NCI-H510A treated with DMSO at 0.1 percent for 48 hours (cell line): ENCODE results near the gene CYB561D1.
A peak's percentile ranks its signal among the peaks of the same experiment; 100 is the strongest.

ENCODE experiments used
- DNase-seq: peaks from one replicate; lab custom pipeline; 2025; lab: John Stamatoyannopoulos, UW

Gene CYB561D1

DNA sequence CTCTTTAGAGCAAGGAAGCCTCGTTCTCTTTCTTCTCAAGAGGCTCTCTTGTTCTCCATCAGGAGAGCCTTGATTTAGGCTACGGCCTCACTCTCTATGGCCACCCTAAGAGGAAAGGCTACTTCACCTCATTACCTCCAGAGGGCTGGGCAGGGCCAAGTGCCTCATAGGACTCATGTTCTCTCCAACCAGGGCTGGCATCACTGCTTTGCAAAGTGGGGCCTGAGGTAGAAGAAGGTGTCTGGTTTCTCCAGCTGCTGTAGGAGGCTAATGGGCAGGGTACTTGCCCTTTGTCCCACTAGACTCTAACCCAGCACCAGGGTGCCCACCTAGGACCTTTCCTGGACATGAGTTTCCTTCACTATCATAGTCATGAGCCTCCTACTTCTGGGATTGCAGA lies 12.2 kb upstream of the CYB561D1 start:
- no peak for DNase-seq

DNA sequence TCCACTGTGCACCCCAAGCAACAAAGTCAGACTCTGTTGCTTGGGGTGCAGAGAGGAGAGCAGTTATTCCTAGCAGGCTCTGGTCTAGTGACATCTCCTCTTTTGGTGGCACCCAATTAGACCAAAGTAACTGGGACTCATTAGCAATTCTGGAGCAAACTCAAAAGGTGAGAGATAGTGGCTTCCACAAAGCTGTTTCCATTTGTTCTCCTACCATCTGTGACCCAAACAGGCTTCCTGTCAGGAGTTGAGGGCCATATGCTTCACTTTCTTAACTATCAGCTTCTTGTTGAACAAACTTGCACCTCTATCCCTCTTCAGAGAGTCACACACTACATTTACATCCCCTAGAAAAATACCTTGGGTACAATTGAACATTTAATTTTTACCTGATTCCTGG lies 11.7 kb upstream of the CYB561D1 start:
- no peak for DNase-seq

DNA sequence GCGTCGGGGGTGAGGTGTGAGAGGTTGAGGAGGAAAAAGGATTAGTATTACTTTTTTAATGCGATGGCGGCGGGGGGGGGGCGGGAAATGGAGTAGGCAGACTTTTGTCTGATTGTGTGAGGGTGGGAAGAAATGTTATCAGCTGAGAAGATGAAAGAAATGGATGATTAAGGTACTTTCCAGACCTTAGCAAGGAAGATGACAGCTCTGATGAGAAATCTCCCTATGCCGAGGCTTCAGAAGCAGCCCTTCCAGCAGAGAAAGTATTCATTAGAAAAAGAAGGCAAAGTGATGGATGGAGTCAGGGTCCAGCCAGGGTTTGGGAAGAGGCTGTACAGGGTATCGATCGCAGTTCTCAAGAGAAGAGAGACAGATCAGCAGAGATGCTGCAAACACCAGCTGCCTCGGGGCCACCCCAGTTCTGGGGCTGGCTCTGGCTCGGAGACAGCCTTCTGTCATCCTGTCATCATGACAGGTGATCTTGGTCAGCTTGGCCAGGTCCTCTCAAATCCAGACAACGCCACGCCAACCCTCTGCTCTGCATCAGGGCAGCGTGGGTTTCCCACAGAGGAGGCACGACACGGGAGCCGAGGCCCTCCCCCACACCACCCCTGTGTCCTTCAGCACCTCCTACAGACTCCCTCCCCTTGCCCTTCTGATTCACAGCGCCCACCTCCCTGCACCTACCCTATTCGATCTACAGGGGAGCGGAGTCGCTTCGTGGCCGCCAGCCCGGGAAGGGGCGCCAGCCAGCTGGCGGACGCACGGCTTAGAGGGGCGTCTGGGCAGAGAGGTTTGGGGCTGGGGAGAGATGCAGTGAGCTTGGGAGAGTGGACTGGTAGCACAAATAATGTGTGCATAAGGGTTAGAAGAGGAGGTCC lies 10.9 kb upstream of the CYB561D1 start:
- DNase-seq: peak; percentile 65

DNA sequence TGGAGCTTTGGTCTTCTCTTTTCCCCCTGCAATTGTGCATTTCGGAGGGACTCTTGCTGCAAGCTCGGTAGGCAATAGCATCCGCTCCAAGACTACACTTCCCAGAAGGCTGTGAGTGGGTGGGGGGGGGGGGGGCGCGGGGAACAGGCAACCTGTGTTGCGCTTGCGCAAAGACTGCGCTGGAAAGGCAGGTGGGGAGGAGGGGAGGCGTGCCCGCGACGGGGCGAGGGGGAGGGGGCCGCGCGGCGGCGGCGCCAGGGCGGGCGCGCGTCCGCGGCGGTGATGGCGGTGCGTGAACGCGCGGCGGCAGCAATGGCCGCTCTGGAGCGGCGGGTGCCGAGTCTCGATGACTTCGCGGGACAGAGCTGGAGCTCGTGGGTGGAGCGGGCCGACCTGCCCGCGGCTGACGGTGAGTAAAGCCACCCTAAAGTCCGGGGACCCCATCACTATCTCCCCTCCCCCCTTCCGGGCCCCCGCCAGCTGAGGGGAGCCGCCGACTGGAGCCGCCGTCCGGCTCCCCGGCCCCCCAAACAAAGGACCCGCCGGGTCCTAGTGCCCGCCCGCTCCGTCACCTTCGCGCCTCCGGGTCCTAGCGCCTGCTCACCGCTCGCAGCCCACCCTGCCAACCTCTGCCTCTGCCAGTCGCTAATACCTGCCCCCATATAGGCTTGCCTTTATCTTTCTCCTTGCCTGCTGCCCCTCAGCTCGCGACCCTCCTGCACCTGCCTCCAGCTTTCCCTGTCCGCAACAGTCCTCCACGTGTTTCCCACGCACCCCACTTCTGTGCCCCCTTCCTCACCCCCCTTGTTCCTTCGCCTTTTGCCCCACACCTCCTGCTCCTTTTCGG lies 10.0 kb upstream of the CYB561D1 start, which contains the start of gene ATXN7L2:
TSS of gene ATXN7L2 (plus strand) at position 234 of the 847 bp plus-strand sequence. CDS start at position 283, 49 bp downstream.
- peak; percentile 86 for DNase-seq

DNA sequence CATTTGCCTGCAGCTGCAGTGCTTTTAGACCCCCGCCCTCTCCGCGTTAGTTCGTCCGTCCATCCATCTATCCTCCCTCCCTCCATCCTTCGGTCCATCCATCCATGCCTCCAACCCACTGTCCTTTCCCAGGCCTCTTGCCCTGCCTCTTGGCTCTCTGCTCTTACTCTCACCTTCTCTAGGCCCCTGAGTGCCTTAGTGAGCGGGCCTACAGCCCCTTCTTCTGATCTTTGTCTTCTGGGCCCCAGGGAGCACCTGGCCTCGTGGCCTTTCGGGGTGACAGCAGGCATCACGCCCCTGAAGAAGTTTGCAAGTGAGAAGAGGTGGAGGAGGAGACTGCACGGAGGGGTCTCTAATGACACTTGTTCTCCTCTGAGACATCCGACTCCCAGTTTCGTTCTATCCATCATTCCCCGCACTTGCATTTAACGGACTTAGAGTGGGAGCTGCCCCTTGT lies 9.3 kb upstream of the CYB561D1 start:
- peak; percentile 5 for DNase-seq

DNA sequence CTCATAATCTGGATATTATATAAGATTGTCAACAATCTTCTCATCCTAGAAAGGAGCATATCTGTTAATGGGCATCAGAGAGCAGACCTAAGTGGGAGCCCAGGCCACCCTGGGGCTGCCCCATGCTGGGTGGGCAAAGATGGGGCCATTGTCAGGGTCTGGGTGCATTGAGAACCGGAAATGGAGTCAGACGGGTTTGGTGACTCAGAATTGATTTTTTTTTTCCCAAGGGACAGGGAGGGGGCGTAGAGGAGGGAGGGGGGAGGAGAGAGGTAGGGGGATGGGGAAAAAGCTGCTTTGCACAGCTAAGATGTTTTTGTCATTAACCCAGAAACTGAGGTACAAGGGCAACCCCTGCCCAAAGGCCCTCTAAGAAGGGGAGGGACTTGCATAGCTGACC lies 8.9 kb upstream of the CYB561D1 start:
- DNase-seq: no peak

DNA sequence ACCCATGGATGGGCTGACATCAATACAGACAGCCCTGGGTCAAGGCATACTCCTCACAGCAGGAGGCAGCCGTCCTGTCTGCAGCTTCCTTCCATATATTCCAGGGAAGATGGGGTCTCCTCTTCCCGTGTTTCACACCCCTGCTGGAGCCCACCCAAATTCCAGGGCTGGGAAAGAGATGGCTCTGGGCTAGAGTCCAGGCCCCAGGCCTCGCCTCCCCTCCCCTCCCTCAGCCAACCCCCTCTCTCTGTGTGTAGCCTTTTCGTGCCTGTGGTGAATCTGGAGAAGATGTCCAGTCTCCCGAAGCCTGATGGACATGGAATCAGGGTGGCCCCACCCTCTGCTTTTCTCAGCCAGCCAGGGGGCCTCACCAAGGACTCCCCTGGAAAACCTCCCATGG lies 6.6 kb upstream of the CYB561D1 start:
- no peak for DNase-seq

DNA sequence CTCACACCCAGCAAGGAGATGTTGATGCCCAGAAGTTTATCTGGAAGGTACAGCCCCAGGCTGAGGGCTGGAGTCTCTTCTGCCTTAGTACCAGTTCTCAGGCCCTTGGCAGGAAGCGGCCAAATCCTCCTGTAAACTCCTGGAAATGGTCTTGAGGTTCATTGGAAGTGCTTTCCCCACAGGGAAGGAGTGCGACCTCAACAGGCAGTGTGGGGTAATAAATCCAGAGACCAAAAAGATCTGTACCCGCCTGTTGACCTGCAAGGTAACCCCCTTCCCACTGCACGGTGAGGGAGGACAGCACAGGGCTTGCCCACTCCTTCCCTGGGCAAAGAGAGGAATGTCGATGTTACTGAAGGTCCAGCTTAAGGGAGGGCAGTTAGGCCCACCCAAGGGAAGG lies 5.7 kb upstream of the CYB561D1 start:
- no peak for DNase-seq

DNA sequence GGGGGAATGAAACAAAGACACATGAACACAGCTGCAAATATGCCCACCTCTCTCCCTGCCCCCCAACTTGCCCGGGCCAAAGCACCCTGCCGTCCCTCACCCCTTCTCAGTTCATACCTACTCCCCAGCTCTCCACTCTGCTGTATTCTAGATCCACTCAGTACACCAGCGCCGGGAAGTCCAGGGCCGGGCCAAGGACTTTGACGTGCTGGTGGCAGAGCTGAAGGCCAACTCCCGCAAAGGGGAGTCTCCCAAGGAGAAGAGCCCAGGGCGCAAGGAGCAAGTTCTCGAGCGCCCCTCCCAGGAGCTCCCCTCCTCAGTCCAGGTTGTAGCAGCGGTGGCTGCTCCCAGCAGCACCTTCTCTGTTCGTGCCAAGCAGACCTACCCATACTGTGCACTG lies 5.2 kb upstream of the CYB561D1 start:
- DNase-seq: no peak

DNA sequence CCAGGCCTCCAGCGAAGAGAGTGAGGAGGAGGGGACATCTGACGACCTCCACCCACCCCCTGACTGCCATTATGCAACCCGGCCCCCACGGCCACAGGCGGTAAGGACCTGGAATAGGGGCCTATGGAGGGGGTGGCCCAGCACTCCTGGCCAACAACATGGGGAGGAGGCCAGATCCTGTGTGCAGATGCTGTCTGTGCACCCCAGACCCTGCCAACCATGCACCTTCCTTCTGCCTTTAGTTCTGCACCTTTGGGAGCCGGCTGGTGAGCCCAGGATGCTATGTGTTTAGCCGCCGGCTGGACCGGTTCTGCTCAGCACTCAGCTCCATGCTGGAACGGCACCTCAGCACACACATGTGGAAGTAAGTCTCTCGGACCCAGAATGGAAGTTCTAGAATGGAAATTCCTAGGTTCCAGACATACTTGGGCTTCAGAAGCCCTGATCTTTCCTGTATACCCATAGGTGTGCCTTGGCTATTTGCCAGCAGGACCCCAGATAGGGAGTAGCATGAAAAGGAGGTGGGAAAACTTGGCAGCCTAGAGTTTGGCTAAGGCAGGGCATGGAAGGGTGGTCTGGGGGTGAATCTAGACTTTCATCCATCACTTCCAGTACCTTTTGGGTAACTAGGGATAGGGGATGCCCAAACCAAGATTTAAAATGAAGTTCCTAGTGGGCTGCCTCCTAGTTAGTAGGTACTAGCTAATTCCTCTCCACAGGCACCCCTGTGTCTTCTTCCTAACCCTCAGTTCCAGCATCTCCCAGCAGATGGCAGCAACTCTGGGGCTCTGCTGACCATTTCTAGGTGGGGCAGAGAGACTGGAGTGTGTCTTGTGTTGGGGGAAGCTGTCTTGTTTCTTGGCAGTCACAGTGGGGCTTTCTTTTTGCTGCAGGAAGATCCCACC lies 3.6 kb upstream of the CYB561D1 start:
- peak; percentile 41 for DNase-seq

DNA sequence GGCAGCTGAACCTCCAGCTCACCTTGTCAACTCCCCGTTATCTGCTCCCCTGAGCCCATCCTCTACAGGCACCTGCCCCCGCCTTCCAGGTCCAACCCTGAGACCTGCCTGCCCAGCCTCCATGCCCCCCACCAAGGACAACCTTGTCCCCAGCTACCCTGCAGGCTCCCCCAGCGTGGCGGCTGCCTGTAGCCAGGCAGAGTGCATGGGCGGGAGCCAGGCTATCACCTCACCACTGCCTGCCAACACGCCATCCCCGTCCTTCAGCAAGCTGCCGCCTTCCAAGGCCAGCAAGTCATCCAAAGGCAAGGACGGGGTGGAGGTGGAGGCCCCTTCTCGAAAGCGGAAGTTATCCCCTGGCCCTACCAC lies 3.0 kb upstream of the CYB561D1 start:
- no peak for DNase-seq

DNA sequence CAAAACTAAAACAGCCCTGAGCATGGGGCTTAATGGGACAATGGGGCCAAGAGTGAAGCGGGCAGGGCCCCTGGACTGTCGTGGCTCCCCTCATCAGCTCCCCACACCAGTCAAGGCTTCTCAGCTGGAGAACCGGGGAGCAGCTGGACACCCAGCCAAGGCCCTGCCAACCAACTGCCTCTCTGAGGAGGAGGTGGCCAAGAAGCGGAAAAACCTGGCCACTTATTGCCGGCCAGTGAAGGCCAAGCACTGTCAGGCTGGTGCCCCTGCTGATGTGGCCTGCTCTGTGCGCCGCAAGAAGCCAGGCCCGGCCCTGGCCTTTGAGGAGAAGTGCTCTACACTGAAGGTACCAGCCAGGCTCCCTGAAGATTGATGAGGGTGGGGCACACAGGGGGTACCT lies 2.5 kb upstream of the CYB561D1 start:
- no peak for DNase-seq

DNA sequence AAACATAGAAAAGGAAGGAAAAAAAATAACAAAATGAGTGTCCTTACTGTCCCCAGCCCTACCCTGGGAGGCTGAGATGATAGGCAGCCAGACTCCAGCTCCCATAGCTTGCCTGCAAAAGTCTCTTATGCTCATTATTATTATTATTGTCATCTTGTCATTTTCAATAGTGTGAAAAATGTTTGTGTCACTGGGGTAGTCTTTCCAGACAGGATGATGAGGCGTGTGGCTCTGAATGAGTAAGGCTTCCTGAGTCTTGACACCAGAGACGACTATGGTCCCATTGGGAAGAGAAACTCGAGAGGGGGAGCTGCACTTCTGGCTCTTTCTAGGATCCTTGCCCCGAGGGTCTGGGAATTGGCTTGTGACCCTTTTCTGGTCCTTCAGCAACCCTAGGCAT lies 1.1 kb upstream of the CYB561D1 start:
- no peak for DNase-seq

DNA sequence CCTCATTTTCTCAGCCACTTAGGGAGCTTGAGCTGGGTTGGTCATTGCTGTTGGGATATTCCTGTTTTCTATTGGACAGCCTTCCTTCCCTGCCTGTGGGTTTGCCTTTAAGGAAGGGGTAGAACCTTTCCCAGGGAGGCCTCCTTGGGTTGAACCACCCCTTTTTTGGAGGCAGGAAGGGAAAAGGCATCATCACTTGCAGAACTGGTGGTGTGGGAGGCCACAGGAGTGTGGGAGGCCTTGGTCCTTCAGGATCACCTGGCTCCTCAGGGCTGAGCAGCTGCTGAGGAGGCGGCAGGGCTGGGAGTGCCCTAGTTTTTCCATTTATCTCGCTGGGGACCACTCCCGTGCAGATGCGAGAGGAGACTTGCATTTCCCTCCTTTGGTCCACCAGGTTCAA lies 667 bp upstream of the CYB561D1 start:
- no peak for DNase-seq

DNA sequence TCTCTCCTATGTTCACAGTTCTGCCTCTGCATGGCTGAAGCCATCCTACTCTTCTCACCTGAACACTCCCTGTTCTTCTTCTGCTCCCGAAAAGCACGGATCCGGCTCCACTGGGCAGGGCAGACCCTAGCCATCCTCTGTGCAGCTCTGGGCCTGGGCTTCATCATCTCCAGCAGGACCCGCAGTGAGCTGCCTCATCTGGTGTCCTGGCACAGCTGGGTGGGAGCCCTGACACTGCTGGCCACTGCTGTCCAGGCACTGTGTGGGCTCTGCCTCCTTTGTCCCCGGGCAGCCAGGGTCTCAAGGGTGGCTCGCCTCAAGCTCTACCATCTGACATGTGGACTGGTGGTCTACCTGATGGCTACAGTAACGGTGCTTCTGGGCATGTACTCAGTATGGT lies 1.8 kb downstream of the CYB561D1 start:
- no peak for DNase-seq

DNA sequence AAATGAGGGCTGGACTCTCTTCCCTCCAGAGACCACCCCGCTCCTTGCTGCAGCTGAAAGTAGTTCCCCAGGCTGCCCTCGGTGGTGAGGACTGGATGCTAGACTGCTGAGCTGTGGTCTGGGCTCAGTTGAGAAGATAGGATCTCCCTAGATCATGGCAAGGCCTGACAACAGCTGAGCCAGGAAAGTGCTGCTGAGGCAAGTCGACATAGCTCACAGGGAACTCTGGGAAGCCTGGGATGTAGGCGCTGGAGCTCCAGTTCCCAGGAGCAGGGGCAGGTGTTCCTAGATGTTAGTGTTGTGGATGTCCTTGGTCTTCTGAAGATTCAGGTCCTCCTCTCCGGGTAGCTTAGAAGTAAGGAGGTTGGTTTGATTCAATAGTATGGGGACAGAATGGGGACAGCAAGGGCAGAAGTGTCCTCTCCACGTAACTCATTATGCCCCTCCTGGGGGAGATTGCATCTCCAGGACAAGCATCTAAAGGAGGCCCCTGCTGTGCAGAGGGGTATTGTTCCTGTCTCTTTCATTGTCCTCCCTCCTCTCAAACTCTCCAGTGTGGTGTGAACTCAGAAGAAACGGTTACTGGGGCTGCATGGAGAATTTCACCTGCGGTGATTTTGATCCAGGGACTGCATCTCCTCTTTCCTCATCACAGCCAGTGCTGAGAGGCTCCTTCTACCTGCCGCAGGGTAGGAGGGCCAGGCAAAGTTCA lies 3.7 kb downstream of the CYB561D1 start:
- DNase-seq: no peak

DNA sequence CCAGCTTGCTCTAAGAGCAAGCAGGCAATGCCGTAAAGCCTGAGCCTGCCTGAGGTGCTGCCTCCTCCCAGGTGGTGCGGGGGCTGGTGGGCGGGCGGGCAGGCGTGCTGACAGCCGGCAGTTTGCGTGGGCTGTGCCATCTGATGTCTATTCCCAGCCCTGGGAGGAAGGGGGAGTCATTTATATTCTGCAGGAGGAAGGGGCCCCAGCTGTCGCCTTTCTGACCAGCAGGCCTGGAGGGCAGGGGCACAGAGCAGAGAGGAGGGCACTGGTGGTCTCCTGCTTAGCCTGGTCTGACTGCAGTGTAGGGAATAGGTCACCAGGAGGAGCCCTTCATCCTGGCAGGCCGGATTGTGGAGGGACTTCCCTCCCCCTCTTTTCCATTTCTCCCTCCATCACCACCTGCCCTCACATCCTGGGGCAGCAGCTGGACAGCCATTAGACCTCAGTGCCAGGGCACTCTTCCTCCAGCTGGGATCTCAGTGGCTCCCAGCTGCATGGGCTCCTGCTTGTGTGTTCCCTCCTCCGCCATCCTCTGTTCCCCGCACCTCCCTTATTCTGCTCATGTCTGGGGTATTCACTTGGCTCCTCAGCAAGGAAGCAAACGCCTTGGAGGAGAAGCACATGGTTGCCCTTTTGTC lies 4.4 kb downstream of the CYB561D1 start:
- peak; percentile 11 for DNase-seq

DNA sequence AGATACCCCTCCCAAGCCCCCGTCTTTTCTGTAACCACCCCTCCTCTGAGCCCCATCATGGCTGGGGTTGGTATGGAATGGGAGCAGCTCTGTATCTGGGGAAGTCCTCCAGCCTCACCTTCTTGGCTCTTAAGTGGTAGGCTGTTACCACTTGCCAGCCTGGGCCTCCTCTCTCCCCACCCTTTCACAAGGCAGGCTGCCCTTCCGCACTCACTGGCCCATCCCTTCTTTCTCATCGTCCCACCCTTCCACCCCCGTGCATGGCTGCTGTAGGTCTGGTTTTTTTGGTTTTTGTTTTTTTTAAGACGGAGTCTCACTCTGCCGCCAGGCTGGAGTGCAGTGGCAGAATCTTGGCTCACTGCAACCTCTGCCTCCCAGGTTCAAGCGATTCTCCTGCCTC lies 5.2 kb downstream of the CYB561D1 start:
- no peak for DNase-seq

DNA sequence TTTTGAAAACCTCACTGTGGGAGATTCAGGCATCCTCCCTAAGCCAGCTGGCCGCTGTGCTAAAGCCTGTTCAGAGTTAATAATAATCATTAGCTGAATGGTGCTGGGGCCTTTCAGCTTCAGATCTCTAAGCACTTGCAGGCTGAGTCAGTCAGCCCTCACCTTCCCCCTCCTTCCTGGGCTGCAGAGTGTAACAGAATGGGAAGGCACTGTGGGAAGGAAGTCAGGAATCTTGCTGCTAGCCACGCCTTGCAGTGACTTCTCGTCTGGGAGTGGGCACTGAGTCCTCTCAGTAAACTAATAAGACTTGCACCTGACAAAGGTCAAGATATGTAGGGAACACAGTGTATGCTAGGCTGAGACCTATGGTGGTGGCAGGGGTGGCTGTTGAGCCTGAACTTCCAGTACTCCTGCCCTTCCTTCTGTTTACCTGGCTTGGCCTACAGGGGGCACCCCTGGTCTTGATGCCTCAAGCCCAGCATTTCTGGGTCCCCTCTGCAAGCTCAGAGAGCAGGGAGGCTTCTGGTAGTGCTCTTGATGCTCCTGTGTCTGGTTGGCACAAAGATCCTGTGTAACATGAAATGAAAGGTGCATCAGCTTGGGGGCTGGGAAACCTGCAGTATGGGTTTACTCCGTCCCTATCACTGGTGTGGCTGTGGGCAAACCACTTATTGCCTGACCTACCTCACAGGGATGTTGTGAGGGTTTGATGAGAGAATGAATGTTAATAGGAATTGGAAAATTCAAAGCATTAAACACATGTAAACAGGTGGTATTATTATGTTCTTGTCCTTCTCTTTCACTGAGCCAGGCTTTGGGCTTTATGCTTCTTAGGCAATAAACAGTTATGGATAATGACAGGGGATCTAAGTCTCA lies 6.0 kb downstream of the CYB561D1 start:
- no peak for DNase-seq

DNA sequence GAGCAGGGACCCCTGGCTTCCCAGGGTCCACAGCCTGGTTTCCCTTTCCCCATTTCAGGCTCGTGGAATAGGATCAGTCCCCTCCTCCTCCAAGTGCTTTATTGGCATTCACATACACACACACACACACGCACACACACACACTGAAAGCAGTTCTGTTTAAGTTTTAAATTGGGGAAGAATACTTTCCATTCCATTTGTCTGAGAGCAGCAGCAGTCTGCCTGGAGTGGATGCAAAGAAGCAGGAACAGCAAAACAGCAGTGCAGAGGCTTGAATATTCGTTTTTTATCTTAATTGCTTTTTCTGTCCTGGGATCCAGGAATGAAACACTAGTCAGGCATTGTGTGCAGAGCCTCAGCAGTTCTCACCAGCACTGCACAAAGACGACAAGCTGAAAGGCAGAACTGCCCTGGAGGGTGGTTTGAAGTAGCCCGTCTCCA lies 7.1 kb downstream of the CYB561D1 start:
- DNase-seq: no peak
